Adipose tissue (tissue), 3 donors: ENCODE data around the gene PCDHGB7. TPM values are rescaled to one million over a fixed set of nuclear protein-coding genes. Genes with fewer than 3 reads are reported as not detected.
"Not testable (repeated sequence)": the region's sequence is repeated elsewhere in the genome, so short reads cannot be mapped to it uniquely, and the experiment has no call there.

Experiments
- H3K27ac ChIP-seq: one replicate; pipeline ENCODE4 v1.5.1; 2013; ENCODE audit warnings: low read depth, low read length
- WGBS, 3 donors: extraction: QIAGEN DNeasy Blood & Tissue Kit; methylation state at CpG; one replicate each; pipeline ENCODE4 v1.1.7; 2013; 5-methylcytosine and 5-hydroxymethylcytosine counted together
- polyA plus RNA-seq, 3 donors: library from polyadenylated mRNA; stranded (reverse); fragments of 200-250 nt; gene quantifications; one replicate each; pipeline ENCODE4 v1.2.3, GENCODE V29; 2013
- donor health status: healthy with polysubstance abuse.
- donor health status: Bipolar disorder and iron deficiency.
- donor health status: healthy.

The PCDHGB7 gene
- polyA plus RNA-seq, 3 donors, result 2.3 to 4.9 (median 2.6) TPM

- no peak overlapping the region for H3K27ac ChIP-seq
- WGBS, 3 donors, result 33 to 35% (median 34%) methylated on average over 21 of the region's 21 CpGs
Observed at GRCh38 chr5:141393267-141393666, 24.2 kb upstream of the PCDHGB7 start.

GRCh38 chr5:141394401-141395187, 22.9 kb upstream of the PCDHGB7 start:
- H3K27ac ChIP-seq, result not testable (repeated sequence)
- 31 to 34% (median 34%) methylated on average over 37 to 41 of the region's 53 CpGs for WGBS, 3 donors

- 3 to 8% (median 5%) methylated on average over 23 to 24 of the region's 43 CpGs for WGBS, 3 donors
- not testable (repeated sequence) for H3K27ac ChIP-seq
Observed at GRCh38 chr5:141397756-141398551, 19.5 kb upstream of the PCDHGB7 start, which contains the start of gene PCDHGB5. TSS of gene PCDHGB5 (plus strand) at chr5:141397947. CDS start at chr5:141398128, 181 bp downstream.

- H3K27ac ChIP-seq, result no peak overlapping the region
- 23 to 25% (median 24%) methylated on average over 15 of the region's 15 CpGs for WGBS, 3 donors
Observed at GRCh38 chr5:141398608-141399007, 18.9 kb upstream of the PCDHGB7 start.

GRCh38 chr5:141399555-141400258, 17.8 kb upstream of the PCDHGB7 start:
- WGBS, 3 donors, result 22 to 30% (median 27%) methylated on average over 61 of the region's 61 CpGs
- H3K27ac ChIP-seq, result no peak overlapping the region

- WGBS, 3 donors, result 14 to 16% (median 15%) methylated on average over 27 of the region's 27 CpGs
Observed at GRCh38 chr5:141402553-141403243, 14.8 kb upstream of the PCDHGB7 start, which contains the start of gene PCDHGA9. TSS of gene PCDHGA9 (plus strand) at chr5:141402778. CDS start at chr5:141402953, 175 bp downstream.

GRCh38 chr5:141403387-141403786, 14.1 kb upstream of the PCDHGB7 start:
- WGBS, 3 donors, result 18 to 33% (median 23%) methylated on average over 22 of the region's 22 CpGs
- no peak overlapping the region for H3K27ac ChIP-seq

More at GRCh38 chr5:141402553-141403243, 14.8 kb upstream of the PCDHGB7 start, which contains the start of gene PCDHGA9:
- H3K27ac ChIP-seq, result no peak within 1 kb of the TSS

- 9 to 12% (median 10%) methylated on average over 46 to 49 of the region's 51 CpGs for WGBS, 3 donors
Observed at GRCh38 chr5:141407790-141408505, 9.5 kb upstream of the PCDHGB7 start, which contains the start of gene PCDHGB6. TSS of gene PCDHGB6 (plus strand) at chr5:141408021. CDS start at chr5:141408203, 182 bp downstream.

GRCh38 chr5:141409598-141410306, 7.7 kb upstream of the PCDHGB7 start:
- 17 to 27% (median 24%) methylated on average over 64 of the region's 64 CpGs for WGBS, 3 donors
- H3K27ac ChIP-seq, result no peak overlapping the region

More at GRCh38 chr5:141407790-141408505, 9.5 kb upstream of the PCDHGB7 start, which contains the start of gene PCDHGB6:
- not testable (repeated sequence) for H3K27ac ChIP-seq

- WGBS, 3 donors, result 60 to 67% (median 61%) methylated on average over 3 of the region's 3 CpGs
- no peak overlapping the region for H3K27ac ChIP-seq
Observed at GRCh38 chr5:141411575-141411974, 5.9 kb upstream of the PCDHGB7 start.

- 15 to 19% (median 15%) methylated on average over 31 of the region's 31 CpGs for WGBS, 3 donors
- no peak within 1 kb of the TSS for H3K27ac ChIP-seq
Observed at GRCh38 chr5:141412854-141413539, 4.5 kb upstream of the PCDHGB7 start, which contains the start of gene PCDHGA10. TSS of gene PCDHGA10 (plus strand) at chr5:141412987. CDS start at chr5:141413176, 189 bp downstream.

GRCh38 chr5:141413540-141414069, 3.9 kb upstream of the PCDHGB7 start:
- no peak overlapping the region for H3K27ac ChIP-seq
- 15 to 18% (median 16%) methylated on average over 25 of the region's 25 CpGs for WGBS, 3 donors

- H3K27ac ChIP-seq, result not testable (repeated sequence)
- WGBS, 3 donors, result 26 to 29% (median 26%) methylated on average over 37 to 46 of the region's 46 CpGs
Observed at GRCh38 chr5:141414548-141415274, 2.8 kb upstream of the PCDHGB7 start.

- H3K27ac ChIP-seq, result not testable (repeated sequence)
- WGBS, 3 donors, result 21 to 29% (median 23%) methylated on average over 24 of the region's 24 CpGs
Observed at GRCh38 chr5:141415275-141415618, 2.2 kb upstream of the PCDHGB7 start.
